A673 (cell line): Measurements from ENCODE around the gene MRPL14. TPM values are rescaled to one million over a fixed set of nuclear protein-coding genes. Genes with fewer than 3 reads are reported as not detected.
A peak's percentile ranks its signal among the peaks of the same experiment; 100 is the strongest.

ENCODE experiments used
- BruUV-seq: library from RNA; stranded (reverse); fragments of 400-500 nt; replicated peaks from 2 replicates; lab custom pipeline; 2021; lab: Mats Ljungman, UMichigan
- CTCF ChIA-PET: fragments of 300-600 bp; sonication (Branson Sonifier 250); formaldehyde crosslinking; loops from one replicate; lab custom pipeline; 2022; ENCODE audit warnings: antibody characterized with exemption; lab: Charles Lee
- POLR2A ChIA-PET: fragments of 300-600 bp; sonication (Branson Sonifier 250); formaldehyde crosslinking; loops from one replicate; lab custom pipeline; 2022; ENCODE audit warnings: antibody characterized with exemption; ENCODE audit not compliant: low non-redundant PET; lab: Charles Lee
- DNase-seq: peaks from one replicate; pipeline ENCODE4 v3.0.0-alpha.2; 2015; ENCODE audit warnings: low spot score
- H3K27ac ChIP-seq: fragments of 200-600 bp; sonication (generic); 2 replicates; pipeline ENCODE4 v1.5.1; 2016; ENCODE audit warnings: mixed run types, low read depth, mild to moderate bottlenecking, mixed read lengths, antibody characterized with exemption, low read length; ENCODE audit not compliant: poor library complexity, severe bottlenecking
- H3K27me3 ChIP-seq: fragments of 200-600 bp; sonication (generic); replicated peaks from 2 replicates; pipeline ENCODE4 v1.6.1; 2017; ENCODE audit warnings: mixed run types, low read depth, mild to moderate bottlenecking, mixed read lengths, antibody characterized with exemption, low read length; ENCODE audit not compliant: insufficient read depth, poor library complexity
- H3K36me3 ChIP-seq: fragments of 200-600 bp; sonication (generic); 2 replicates; pipeline ENCODE4 v1.6.1; 2016; ENCODE audit warnings: mixed run types, mild to moderate bottlenecking, mixed read lengths, antibody characterized with exemption, low read length; ENCODE audit not compliant: insufficient read depth, poor library complexity, severe bottlenecking
- H3K4me1 ChIP-seq: fragments of 200-600 bp; sonication (generic); 2 replicates; pipeline ENCODE4 v1.6.1; 2017; ENCODE audit warnings: mixed run types, mild to moderate bottlenecking, mixed read lengths, antibody characterized with exemption, low read length; ENCODE audit not compliant: insufficient read depth, poor library complexity, severe bottlenecking
- H3K4me3 ChIP-seq: fragments of 200-600 bp; sonication (generic); 2 replicates; pipeline ENCODE4 v1.5.1; 2016; ENCODE audit warnings: low read depth, mixed run types, mild to moderate bottlenecking, mixed read lengths, low read length; ENCODE audit not compliant: poor library complexity, severe bottlenecking
- H3K9me3 ChIP-seq: fragments of 200-600 bp; sonication (generic); 2 replicates; pipeline ENCODE4 v1.6.1; 2016; ENCODE audit warnings: mixed run types, low read depth, mild to moderate bottlenecking, mixed read lengths, antibody characterized with exemption, low read length; ENCODE audit not compliant: poor library complexity, severe bottlenecking
- CTCF ChIP-seq: fragments of 300-800, 200-600 bp; sonication (generic); conservative IDR thresholded peaks from 2 replicates; pipeline ENCODE4 v1.5.1; 2017; ENCODE audit warnings: low read depth, mild to moderate bottlenecking, antibody characterized with exemption, low read length, moderate library complexity, mixed read lengths
- EZH2 ChIP-seq: fragments of 200-600 bp; sonication (generic); IDR thresholded peaks from 2 replicates; pipeline ENCODE4 v1.6.1; 2017; ENCODE audit warnings: borderline replicate concordance, low read depth, mild to moderate bottlenecking, mixed read lengths, antibody characterized with exemption, low read length; ENCODE audit not compliant: poor library complexity, severe bottlenecking
- intact Hi-C: fragments of 100-400 bp; cut with micrococcal nuclease; formaldehyde crosslinking; loops from one replicate; pipeline ENCODE4 v1.10.0; 2022; ENCODE audit not compliant: unreplicated experiment
- total RNA-seq: library from RNA; stranded (reverse); gene quantifications from 2 replicates; pipeline ENCODE4 v1.2.3, GENCODE V29; 2021

The MRPL14 gene
- total RNA-seq, 1 experiment from 2014 or later: 78.8 TPM

GRCh38 chr6:44117397-44118128, 9.7 kb downstream of the MRPL14 start:
- CTCF ChIA-PET: interaction anchor here (0.7 kb wide), 1 partner anchor 9 kb away, joined by 8 read pairs; no protein-coding TSS in a partner anchor
- no TSS peak for BruUV-seq
- H3K4me3 ChIP-seq: no peak overlapping the region
- POLR2A ChIA-PET: interaction anchor here (0.5 to 0.7 kb wide), 2 partner anchors 130 to 477 kb away, joined by 3 read pairs; partner anchors contain the start of gene HSP90AB1
- intact Hi-C loops: no loop called here
- peak overlapping the region; percentile 41 for H3K27ac ChIP-seq
- peaks cover 21% of the 10 kb centered on the region for H3K4me1 ChIP-seq
- H3K36me3 ChIP-seq: peaks cover 32% of the 10 kb centered on the region
- H3K9me3 ChIP-seq: no peaks in the 10 kb centered on the region
- TF ChIP-seq EZH2: no peak
- no peak for TF ChIP-seq CTCF
- no peaks in the 10 kb centered on the region for H3K27me3 ChIP-seq
- DNase-seq: no peak

- BruUV-seq: no TSS peak
- peaks cover 40% of the 10 kb centered on the region for H3K36me3 ChIP-seq
- peak overlapping the region; percentile 41 for H3K27ac ChIP-seq
- H3K9me3 ChIP-seq: no peaks in the 10 kb centered on the region
- peaks cover 15% of the 10 kb centered on the region for H3K4me1 ChIP-seq
- no peak for DNase-seq
- H3K27me3 ChIP-seq: no peaks in the 10 kb centered on the region
- POLR2A ChIA-PET: no interaction called here
- CTCF ChIA-PET: interaction anchor here (0.7 kb wide), 1 partner anchor 8 kb away, joined by 8 read pairs; no protein-coding TSS in a partner anchor
- TF ChIP-seq EZH2 (no peak), CTCF (no peak)
- intact Hi-C loops: no loop called here
- no peak overlapping the region for H3K4me3 ChIP-seq
Measured at GRCh38 chr6:44116641-44117382, 10.4 kb downstream of the MRPL14 start.

- DNase-seq: no peak
- no TSS peak for BruUV-seq
- CTCF ChIA-PET: no interaction called here
- Histone ChIP-seq H3K4me3 (no peak overlapping the region), H3K27ac (no peak overlapping the region), H3K4me1 (peaks cover 7% of the 10 kb centered on the region), H3K36me3 (peaks cover 48% of the 10 kb centered on the region), H3K9me3 (no peaks in the 10 kb centered on the region), H3K27me3 (no peaks in the 10 kb centered on the region)
- intact Hi-C loops: no loop called here
- TF ChIP-seq CTCF (no peak), EZH2 (no peak)
- POLR2A ChIA-PET: no interaction called here
Measured at GRCh38 chr6:44115866-44116265, 11.4 kb downstream of the MRPL14 start.
